ENCODE measurements around the gene CCDC149. TPM values are rescaled to one million over a fixed set of nuclear protein-coding genes. Genes with fewer than 3 reads are reported as not detected.

Gene CCDC149
- total and polyA plus RNA-seq, 2 donors (not counting 3 experiments of a cell fraction or from before 2014, with no cell fraction given): 7.8 to 11.3 TPM

- no peaks in the 10 kb centered on the region for H3K9me3 ChIP-seq (replicated peaks; ENCODE audit: control insufficient read depth, insufficient read depth, low read length)
- no peak for TF ChIP-seq POLR2A (IDR thresholded peaks at IDR 0.05; ENCODE audit: low read depth, low read length)
- BruUV-seq (replicated peaks): no TSS peak
- DNase-seq (ENCODE audit: low read depth, low spot score) (no peak), FAIRE-seq (no peak)
- POLR2A ChIA-PET: no interaction called here
- H3K4me1 ChIP-seq (ENCODE audit: control insufficient read depth, extremely low read depth, insufficient read depth, low read length): no peaks in the 10 kb centered on the region
- CTCF ChIA-PET: no interaction called here
- H3K9me1 ChIP-seq (replicated peaks; ENCODE audit: control insufficient read depth, extremely low read depth, insufficient read depth, low read length): no peaks in the 10 kb centered on the region
- dilution Hi-C loops (cut with MboI; ENCODE audit: extremely low pct_ligation_motif_present, low sequenced_read_pairs): no loop called here
- no peaks in the 10 kb centered on the region for H4K20me1 ChIP-seq (replicated peaks; ENCODE audit: control insufficient read depth, extremely low read depth, insufficient read depth, low read length)
- peaks cover 0 to 2% of the 10 kb centered on the region in 2 experiments for H3K27me3 ChIP-seq (ENCODE audit: control insufficient read depth in 2 of 2, insufficient read depth in 2 of 2, low read length in 2 of 2)
- H3K79me2 ChIP-seq (ENCODE audit: control insufficient read depth, insufficient read depth, low read length): no peaks in the 10 kb centered on the region
- H3K9ac ChIP-seq (replicated peaks; ENCODE audit: extremely low read depth, insufficient read depth, low read length): no peak overlapping the region
- no peak overlapping the region for H3K4me2 ChIP-seq (ENCODE audit: insufficient read depth, low read length)
- no peak overlapping the region for H2AFZ ChIP-seq (ENCODE audit: low read depth, low read length)
- H3K36me3 ChIP-seq (ENCODE audit: control insufficient read depth in 2 of 2, extremely low read depth in 1 of 2, insufficient read depth in 2 of 2, low read length in 2 of 2): no peaks in the 10 kb centered on the region
- H3K4me3 ChIP-seq (replicated peaks in 1 of 3; ENCODE audit: insufficient read depth in 1 of 3, low read depth in 1 of 3, low read length in 3 of 3): no peak overlapping the region
- H3K27ac ChIP-seq (ENCODE audit: insufficient read depth, low read depth, low read length): no peak overlapping the region
- intact Hi-C loops (cut with micrococcal nuclease): no loop called here
These were observed 37.1 kb upstream of the CCDC149 start for GRCh38 chr4:24949970-24950369.

GRCh38 chr4:24937917-24938281 lies 25.1 kb upstream of the CCDC149 start:
- Histone ChIP-seq H3K4me2 (ENCODE audit: insufficient read depth, low read length) (no peak overlapping the region), H2AFZ (ENCODE audit: low read depth, low read length) (no peak overlapping the region), H3K9me1 (replicated peaks; ENCODE audit: control insufficient read depth, extremely low read depth, insufficient read depth, low read length) (no peaks in the 10 kb centered on the region), H4K20me1 (replicated peaks; ENCODE audit: control insufficient read depth, extremely low read depth, insufficient read depth, low read length) (no peaks in the 10 kb centered on the region), H3K4me3 (replicated peaks in 1 of 3; ENCODE audit: insufficient read depth in 1 of 3, low read depth in 1 of 3, low read length in 3 of 3) (no peak overlapping the region), H3K27ac (ENCODE audit: insufficient read depth, low read depth, low read length) (no peak overlapping the region), H3K79me2 (ENCODE audit: control insufficient read depth, insufficient read depth, low read length) (no peaks in the 10 kb centered on the region), H3K27me3 (ENCODE audit: control insufficient read depth in 2 of 2, insufficient read depth in 2 of 2, low read length in 2 of 2) (no peaks in the 10 kb centered on the region), H3K36me3 (ENCODE audit: control insufficient read depth in 2 of 2, extremely low read depth in 1 of 2, insufficient read depth in 2 of 2, low read length in 2 of 2) (no peaks in the 10 kb centered on the region), H3K9me3 (replicated peaks; ENCODE audit: control insufficient read depth, insufficient read depth, low read length) (no peaks in the 10 kb centered on the region), H3K4me1 (ENCODE audit: control insufficient read depth, extremely low read depth, insufficient read depth, low read length) (no peaks in the 10 kb centered on the region), H3K9ac (replicated peaks; ENCODE audit: extremely low read depth, insufficient read depth, low read length) (no peak overlapping the region)
- no TSS peak for BruUV-seq (replicated peaks)
- FAIRE-seq (no peak), DNase-seq (ENCODE audit: low read depth, low spot score) (no peak)
- POLR2A ChIA-PET: interaction anchor here (0.6 kb wide), 1 partner anchor 923 kb away, joined by 5 read pairs; no protein-coding TSS in a partner anchor
- intact Hi-C loops (cut with micrococcal nuclease) (no loop called here), dilution Hi-C loops (cut with MboI; ENCODE audit: extremely low pct_ligation_motif_present, low sequenced_read_pairs) (no loop called here)
- CTCF ChIA-PET: no interaction called here
- TF ChIP-seq EZH2 (IDR thresholded peaks at IDR 0.05; ENCODE audit: borderline replicate concordance, low read depth, low read length, severe bottlenecking) (no peak), CTCF (IDR thresholded peaks at IDR 0.05; ENCODE audit: extremely low read depth in 1 of 2, insufficient read depth in 1 of 2, low read depth in 1 of 2, low read length in 2 of 2) (no peak), MYC (IDR thresholded peaks at IDR 0.05; ENCODE audit: low read depth, low read length) (no peak)

Measured in endothelial cell of umbilical vein (primary cell).